Smooth muscle cell (in vitro differentiated cells): ENCODE measurements around the gene FXR1. TPM values are rescaled to one million over a fixed set of nuclear protein-coding genes. Genes with fewer than 3 reads are reported as not detected.
A peak's percentile ranks its signal among the peaks of the same experiment; 100 is the strongest.

Source experiments
- DNase-seq: peaks from one replicate; lab custom pipeline; 2025; ENCODE audit not compliant: unreplicated experiment; lab: John Stamatoyannopoulos, UW
- H2AFZ ChIP-seq: fragments of 200-600 bp; sonication (generic); 2 replicates; pipeline ENCODE4 v1.6.0; 2016; ENCODE audit warnings: antibody characterized with exemption, low read depth, mild to moderate bottlenecking
- H3F3A ChIP-seq: fragments of 200-600 bp; sonication (generic); 2 replicates; pipeline ENCODE4 v1.6.0; 2017; ENCODE audit warnings: antibody characterized with exemption, low read depth
- H3K27ac ChIP-seq: fragments of 200-600 bp; sonication (generic); 2 replicates; pipeline ENCODE4 v1.5.1; 2016; ENCODE audit warnings: low read depth, mild to moderate bottlenecking
- H3K27me3 ChIP-seq: fragments of 200-600 bp; sonication (generic); 2 replicates; pipeline ENCODE4 v1.6.1; 2016; ENCODE audit warnings: low read depth, mild to moderate bottlenecking
- H3K36me3 ChIP-seq: fragments of 200-600 bp; sonication (generic); 2 replicates; pipeline ENCODE4 v1.5.1; 2016; ENCODE audit warnings: low read depth
- H3K4me1 ChIP-seq: fragments of 200-600 bp; sonication (generic); 2 replicates; pipeline ENCODE4 v1.5.1; 2016; ENCODE audit warnings: low read depth
- H3K4me2 ChIP-seq: fragments of 200-600 bp; sonication (generic); 2 replicates; pipeline ENCODE4 v1.6.0; 2016; ENCODE audit warnings: mild to moderate bottlenecking
- H3K4me3 ChIP-seq: fragments of 200-600 bp; sonication (generic); 2 replicates; pipeline ENCODE4 v1.5.1; 2016; ENCODE audit warnings: mild to moderate bottlenecking
- H3K79me2 ChIP-seq: fragments of 200-600 bp; sonication (generic); 2 replicates; pipeline ENCODE4 v1.6.0; 2016; ENCODE audit warnings: low read depth, mild to moderate bottlenecking
- H3K9ac ChIP-seq: fragments of 200-600 bp; sonication (generic); 2 replicates; pipeline ENCODE4 v1.6.0; 2016; ENCODE audit warnings: low read depth
- H3K9me3 ChIP-seq: fragments of 200-600 bp; sonication (generic); replicated peaks from 2 replicates; pipeline ENCODE4 v1.5.1; 2016; ENCODE audit warnings: low read depth
- H4K20me1 ChIP-seq: fragments of 200-600 bp; sonication (generic); 2 replicates; pipeline ENCODE4 v1.6.0; 2016; ENCODE audit warnings: low read depth
- WGBS: methylation state at CpG from one replicate; pipeline ENCODE4 v1.1.7; 2016; ENCODE audit warnings: low lambda C conversion rate; 5-methylcytosine and 5-hydroxymethylcytosine counted together
- polyA plus RNA-seq: library from polyadenylated mRNA; unstranded; fragments of >200 nt; fragmentation: Nextera tagmentation; extraction: Ambion mirVana; gene quantifications from 2 replicates; pipeline ENCODE4 v1.2.1, GENCODE V29; 2016
- total RNA-seq: library from RNA; depleted of rRNA; stranded (reverse); fragments of >200 nt; gene quantifications from 2 replicates; pipeline ENCODE4 v1.2.3, GENCODE V29; 2014
- TF ChIP-seq, protein P1 (sequence below): fragments of 200-600 bp; sonication (generic); IDR thresholded peaks from 2 replicates; pipeline ENCODE4 v1.5.1; 2017; ENCODE audit warnings: borderline replicate concordance, mild to moderate bottlenecking, antibody characterized with exemption; ENCODE audit not compliant: insufficient read depth, poor library complexity, severe bottlenecking

Gene FXR1
- total and polyA plus RNA-seq, 2 experiments from 2014 or later: 51.0 to 130 TPM

DNA sequence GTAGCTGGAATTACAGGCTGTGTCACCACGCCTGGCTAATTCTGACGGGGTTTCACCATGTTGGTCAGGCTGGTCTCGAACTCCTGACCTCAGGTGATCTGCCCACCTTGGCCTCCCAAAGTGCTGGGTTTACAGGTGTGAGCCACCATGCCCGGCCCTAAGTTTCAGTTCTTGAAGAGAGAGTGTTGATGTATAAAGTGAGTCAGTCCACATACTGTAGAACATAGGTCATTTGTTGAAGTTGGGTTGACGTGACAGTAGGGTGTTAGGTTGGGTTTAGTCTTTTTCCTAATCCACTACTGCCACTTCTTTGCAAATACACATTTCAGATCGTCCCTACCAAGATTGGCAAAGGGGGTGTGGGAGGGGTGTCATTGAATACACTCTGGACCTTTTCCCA lies 61.8 kb downstream of the FXR1 start:
- H3K27me3 ChIP-seq: no peaks in the 10 kb centered on the region
- peaks cover 37% of the 10 kb centered on the region for H4K20me1 ChIP-seq
- H3K79me2 ChIP-seq: peaks cover 11% of the 10 kb centered on the region
- DNase-seq: no peak
- no peak overlapping the region for H3K4me3 ChIP-seq
- TF ChIP-seq, protein P1, sequence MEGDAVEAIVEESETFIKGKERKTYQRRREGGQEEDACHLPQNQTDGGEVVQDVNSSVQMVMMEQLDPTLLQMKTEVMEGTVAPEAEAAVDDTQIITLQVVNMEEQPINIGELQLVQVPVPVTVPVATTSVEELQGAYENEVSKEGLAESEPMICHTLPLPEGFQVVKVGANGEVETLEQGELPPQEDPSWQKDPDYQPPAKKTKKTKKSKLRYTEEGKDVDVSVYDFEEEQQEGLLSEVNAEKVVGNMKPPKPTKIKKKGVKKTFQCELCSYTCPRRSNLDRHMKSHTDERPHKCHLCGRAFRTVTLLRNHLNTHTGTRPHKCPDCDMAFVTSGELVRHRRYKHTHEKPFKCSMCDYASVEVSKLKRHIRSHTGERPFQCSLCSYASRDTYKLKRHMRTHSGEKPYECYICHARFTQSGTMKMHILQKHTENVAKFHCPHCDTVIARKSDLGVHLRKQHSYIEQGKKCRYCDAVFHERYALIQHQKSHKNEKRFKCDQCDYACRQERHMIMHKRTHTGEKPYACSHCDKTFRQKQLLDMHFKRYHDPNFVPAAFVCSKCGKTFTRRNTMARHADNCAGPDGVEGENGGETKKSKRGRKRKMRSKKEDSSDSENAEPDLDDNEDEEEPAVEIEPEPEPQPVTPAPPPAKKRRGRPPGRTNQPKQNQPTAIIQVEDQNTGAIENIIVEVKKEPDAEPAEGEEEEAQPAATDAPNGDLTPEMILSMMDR: no peak
- 98% methylated on average over 6 of the region's 6 CpGs for WGBS
- H3F3A ChIP-seq: peaks cover 28% of the 10 kb centered on the region
- H3K4me2 ChIP-seq: no peak overlapping the region
- H3K9me3 ChIP-seq: no peaks in the 10 kb centered on the region
- no peak overlapping the region for H3K9ac ChIP-seq
- H3K36me3 ChIP-seq: peaks cover 40% of the 10 kb centered on the region
- no peak overlapping the region for H3K27ac ChIP-seq
- no peak overlapping the region for H2AFZ ChIP-seq
- H3K4me1 ChIP-seq: no peaks in the 10 kb centered on the region

DNA sequence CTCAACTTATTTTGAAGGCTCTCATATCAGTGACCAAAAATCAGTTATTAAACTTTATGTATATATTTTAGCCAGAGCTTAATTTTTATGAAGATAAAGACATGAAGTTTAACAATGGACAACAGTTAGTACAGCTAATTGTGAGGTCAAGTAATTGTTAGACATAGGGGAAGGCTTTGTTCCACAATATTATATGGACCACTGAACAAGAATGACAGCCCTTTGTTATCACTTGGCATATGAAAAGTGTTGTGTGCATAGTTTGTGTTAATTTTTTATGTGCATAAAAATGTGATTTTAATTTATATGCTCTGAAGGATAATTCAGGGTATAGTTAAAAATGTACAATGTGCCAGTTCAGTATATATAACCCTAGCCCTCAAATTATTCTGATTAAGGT lies 65.0 kb downstream of the FXR1 start:
- Histone ChIP-seq H3K79me2 (peaks cover 4% of the 10 kb centered on the region), H3K27me3 (no peaks in the 10 kb centered on the region), H3K36me3 (peaks cover 17% of the 10 kb centered on the region), H4K20me1 (peaks cover 13% of the 10 kb centered on the region), H2AFZ (no peak overlapping the region), H3K9ac (no peak overlapping the region), H3K9me3 (no peaks in the 10 kb centered on the region), H3K4me2 (no peak overlapping the region), H3F3A (peaks cover 31% of the 10 kb centered on the region), H3K4me3 (no peak overlapping the region), H3K4me1 (no peaks in the 10 kb centered on the region), H3K27ac (no peak overlapping the region)
- no peak for DNase-seq
- TF ChIP-seq, protein P1: no peak

DNA sequence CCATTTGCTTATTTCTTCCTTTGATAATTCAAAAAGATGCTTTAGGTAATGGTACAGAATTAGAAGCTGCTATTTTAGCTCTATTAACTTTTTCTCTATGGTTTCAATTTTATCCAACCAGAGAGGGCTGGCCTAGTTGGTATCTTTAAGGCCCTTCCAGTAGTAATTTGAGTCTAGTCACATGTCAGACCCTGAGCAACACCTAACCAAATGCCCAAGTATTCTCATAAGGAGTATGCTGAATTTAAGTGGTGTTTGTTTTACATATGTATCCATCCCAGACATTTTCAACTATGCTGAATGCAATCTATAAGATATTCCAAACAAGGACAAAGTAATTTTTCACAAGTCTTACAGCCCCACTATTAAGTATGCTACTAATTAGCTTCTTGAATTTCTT lies 67.5 kb downstream of the FXR1 start:
- Histone ChIP-seq H3K4me3 (no peak overlapping the region), H3K27ac (peak overlapping the region; percentile 28), H3K9me3 (no peaks in the 10 kb centered on the region), H2AFZ (no peak overlapping the region), H3K4me1 (no peaks in the 10 kb centered on the region), H3K36me3 (peaks cover 17% of the 10 kb centered on the region), H3K4me2 (no peak overlapping the region), H3K79me2 (no peaks in the 10 kb centered on the region), H3F3A (peaks cover 42% of the 10 kb centered on the region), H3K9ac (no peak overlapping the region), H4K20me1 (peaks cover 6% of the 10 kb centered on the region), H3K27me3 (no peaks in the 10 kb centered on the region)
- no peak for DNase-seq
- TF ChIP-seq, protein P1: no peak

DNA sequence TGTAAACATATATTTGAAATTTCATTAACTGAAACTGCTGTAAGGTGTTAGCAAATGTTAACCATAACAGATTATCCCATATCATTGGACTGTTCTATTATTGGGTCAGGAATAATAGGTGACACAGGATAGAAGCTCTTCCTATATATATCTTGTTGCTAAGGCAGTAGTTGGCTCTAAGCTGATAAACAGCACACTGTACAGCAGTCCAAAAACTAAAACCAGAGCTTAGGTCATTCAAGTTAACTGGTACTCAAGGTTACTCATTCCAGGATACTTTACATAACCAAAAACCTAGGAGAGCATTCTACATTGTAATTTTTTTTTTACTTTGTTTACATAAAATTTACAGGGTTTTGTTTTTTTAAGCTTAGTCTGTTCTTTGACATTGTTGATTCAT lies 68.1 kb downstream of the FXR1 start:
- Histone ChIP-seq H3F3A (peaks cover 36% of the 10 kb centered on the region), H3K4me3 (no peak overlapping the region), H3K9ac (no peak overlapping the region), H2AFZ (no peak overlapping the region), H3K4me1 (no peaks in the 10 kb centered on the region), H3K36me3 (peaks cover 10% of the 10 kb centered on the region), H3K4me2 (no peak overlapping the region), H3K27ac (peak overlapping the region; percentile 28), H3K27me3 (no peaks in the 10 kb centered on the region), H3K9me3 (no peaks in the 10 kb centered on the region), H3K79me2 (no peaks in the 10 kb centered on the region), H4K20me1 (no peaks in the 10 kb centered on the region)
- DNase-seq: no peak
- TF ChIP-seq, protein P1: no peak
